GM10266 (cell line): ENCODE results near the gene SMCHD1.

ENCODE experiments used
- DNase-seq: peaks from one replicate; pipeline ENCODE4 v3.0.0; 2012; ENCODE audit errors: extremely low spot score
- TF ChIP-seq, protein P1 (sequence below): IDR thresholded peaks from 2 replicates; pipeline ENCODE4 v1.5.1; 2012; ENCODE audit warnings: mild to moderate bottlenecking, low read depth; ENCODE audit not compliant: control insufficient read depth, insufficient read depth; ENCODE audit errors: missing control alignments

Gene SMCHD1

DNA sequence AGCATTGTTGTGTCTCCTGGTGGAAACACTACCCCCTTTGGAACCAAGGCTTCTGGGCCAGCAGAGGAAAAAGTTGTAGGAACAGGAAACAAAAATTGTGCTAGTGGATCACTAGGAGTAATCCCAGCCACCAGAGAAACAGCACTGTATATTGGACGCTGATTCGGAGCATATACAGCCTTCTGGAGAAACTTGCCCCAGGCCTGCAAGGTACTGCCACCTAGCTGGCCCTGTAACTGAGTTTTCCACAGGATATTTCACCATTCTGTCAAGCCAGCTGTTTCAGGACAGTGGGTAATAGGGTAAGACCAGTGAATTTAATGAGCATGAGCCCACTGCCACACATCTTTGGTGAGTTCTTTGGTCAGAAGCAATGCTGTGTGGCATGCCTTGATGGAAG, 166.2 kb downstream of the SMCHD1 start:
- TF ChIP-seq, protein P1, sequence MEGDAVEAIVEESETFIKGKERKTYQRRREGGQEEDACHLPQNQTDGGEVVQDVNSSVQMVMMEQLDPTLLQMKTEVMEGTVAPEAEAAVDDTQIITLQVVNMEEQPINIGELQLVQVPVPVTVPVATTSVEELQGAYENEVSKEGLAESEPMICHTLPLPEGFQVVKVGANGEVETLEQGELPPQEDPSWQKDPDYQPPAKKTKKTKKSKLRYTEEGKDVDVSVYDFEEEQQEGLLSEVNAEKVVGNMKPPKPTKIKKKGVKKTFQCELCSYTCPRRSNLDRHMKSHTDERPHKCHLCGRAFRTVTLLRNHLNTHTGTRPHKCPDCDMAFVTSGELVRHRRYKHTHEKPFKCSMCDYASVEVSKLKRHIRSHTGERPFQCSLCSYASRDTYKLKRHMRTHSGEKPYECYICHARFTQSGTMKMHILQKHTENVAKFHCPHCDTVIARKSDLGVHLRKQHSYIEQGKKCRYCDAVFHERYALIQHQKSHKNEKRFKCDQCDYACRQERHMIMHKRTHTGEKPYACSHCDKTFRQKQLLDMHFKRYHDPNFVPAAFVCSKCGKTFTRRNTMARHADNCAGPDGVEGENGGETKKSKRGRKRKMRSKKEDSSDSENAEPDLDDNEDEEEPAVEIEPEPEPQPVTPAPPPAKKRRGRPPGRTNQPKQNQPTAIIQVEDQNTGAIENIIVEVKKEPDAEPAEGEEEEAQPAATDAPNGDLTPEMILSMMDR: no peak
- DNase-seq: no peak

DNA sequence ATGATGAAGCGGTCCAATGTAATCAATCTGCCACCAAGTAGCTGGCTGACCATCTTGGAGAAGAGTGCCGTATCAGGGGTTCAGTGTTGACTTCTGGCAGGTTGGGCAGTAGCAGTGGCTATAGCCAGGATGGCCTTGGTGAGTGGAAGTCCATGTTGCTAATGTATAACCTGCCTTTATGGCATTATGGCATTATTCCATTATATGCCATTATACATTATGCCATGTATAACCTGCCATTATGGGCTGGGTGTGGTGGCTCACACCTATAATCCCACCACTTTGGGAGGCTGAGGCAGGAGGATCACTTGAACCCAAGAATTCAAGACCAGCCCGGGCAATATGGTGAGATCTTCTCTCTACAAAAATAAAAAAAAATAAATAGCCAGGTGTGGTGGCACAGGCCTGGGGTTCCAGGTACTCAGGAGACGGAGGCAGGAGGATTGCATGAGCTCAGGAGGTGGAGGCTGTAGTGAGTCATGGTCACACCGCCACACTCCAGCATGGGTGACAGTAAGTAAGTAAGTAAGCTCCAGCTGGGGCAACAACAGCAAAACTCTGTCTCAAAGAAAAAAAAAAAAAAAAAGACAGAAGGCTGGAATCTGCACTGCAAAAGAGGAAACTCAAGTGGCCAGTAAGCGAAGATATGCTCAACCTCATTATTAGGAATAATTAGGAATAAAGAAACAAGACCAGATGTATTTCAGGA, 166.8 kb downstream of the SMCHD1 start:
- TF ChIP-seq, protein P1: no peak
- no peak for DNase-seq

DNA sequence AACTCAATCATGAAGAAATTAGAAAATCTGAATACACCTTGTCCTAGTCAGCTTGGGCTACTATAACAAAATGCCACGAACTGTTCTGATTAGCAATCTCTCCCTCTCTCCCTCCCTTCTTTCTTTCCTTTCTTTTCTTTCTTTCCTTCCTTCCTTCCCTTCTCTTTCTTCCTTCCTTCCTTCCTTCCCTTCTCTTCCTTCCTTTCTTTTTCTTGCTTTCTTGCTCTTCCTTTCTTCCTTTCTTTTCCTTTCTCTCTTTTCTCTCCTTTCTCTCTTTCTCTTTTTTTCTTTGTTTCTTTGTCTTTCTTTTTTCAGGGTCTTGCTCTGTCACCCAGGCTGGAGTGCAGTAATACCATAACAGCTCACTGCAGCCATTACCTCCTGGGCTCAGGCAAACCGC, 167.7 kb downstream of the SMCHD1 start:
- no peak for DNase-seq
- TF ChIP-seq, protein P1: no peak

DNA sequence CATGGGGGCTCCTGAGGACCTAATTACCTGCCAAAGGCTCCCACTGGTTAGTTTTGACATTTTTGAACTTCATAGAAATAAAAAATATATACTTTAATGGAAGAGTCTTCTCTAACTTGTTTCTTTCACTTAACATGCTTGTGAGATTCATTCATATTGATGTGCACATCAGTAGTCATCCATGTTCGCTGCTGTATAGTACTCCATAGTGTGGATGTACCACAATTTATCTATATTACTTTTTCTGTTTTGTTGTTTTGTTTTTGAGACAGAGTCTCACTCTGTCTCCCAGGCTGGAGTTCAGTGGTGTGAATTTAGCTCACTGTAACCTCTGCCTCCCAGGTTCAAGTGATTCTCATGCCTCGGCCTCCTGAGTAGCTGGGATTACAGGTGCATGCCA, 168.4 kb downstream of the SMCHD1 start:
- DNase-seq: no peak
- TF ChIP-seq, protein P1: no peak

DNA sequence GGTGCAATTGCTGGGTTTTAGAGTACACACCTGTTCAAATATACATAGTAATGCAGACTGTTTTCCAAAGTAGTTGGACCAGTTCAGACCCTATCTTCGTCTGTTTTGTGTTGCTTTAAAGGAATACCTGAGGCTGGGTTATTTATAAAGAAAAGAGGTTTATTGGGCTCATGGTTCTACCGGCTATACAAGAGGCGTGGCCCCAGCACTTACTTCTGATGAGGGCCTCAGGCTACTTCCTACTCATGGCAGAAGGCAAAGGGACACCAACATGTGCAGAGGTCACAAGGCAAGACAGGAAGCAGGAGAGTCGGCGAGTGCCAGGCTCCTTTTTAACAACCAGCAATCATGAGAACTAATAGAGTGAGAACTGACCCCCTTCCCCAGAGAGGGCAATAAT, 169.3 kb downstream of the SMCHD1 start:
- no peak for DNase-seq
- TF ChIP-seq, protein P1: no peak

DNA sequence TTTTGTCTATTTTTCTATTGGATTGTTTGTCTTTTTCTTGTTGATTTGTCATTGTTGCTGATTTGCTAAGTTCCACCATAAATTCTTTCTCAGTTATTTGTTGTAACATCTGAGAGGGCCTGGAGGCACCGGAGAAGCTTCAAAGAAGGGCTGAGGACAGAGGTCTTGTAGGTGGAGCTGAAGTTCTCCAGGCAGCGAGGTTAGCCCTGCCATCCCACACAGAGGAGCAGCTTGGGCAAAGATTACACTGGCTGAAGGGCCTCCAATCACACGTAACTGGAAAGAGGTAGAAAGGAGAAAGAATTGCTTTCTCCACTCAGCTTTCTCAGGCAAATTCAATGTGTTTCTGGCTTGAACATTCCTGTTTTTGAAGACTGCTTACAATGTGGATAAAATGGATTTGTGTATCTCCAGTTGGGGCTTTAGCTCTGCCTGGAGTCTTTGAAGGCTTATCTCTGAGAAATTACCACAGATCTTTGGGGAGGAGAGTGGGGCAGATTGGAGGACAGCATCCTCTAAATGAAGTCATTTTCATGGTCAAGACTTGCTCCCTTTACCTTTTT, 170.2 kb downstream of the SMCHD1 start:
- TF ChIP-seq, protein P1: no peak
- no peak for DNase-seq

DNA sequence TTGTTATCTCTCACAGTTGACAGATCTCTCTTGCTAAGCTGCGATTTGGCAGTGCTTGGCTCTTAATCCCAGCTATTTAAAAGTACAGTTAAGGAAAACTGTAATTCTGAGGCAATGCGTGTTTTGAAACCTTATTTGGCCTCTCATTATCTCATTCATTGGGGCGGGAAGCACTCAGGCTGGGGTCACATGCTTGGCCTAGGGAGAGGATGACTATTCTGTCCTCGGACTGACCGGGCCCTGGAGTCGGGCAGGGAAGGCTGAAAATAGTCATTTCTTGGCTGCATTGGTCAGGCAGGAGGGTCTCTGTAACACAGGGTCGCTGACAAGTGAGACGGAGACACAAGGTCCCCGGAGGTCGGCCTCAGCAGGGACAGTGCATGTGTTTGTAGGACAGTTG, 171.1 kb downstream of the SMCHD1 start:
- TF ChIP-seq, protein P1: no peak
- DNase-seq: no peak
